ACC112 (cell line): Measurements from ENCODE around the gene ALPP.
"Not testable (repeated sequence)": the region's sequence is repeated elsewhere in the genome, so short reads cannot be mapped to it uniquely, and the experiment has no call there.

Source experiments
- H2AFZ ChIP-seq: fragments of 200-600 bp; sonication (generic); one replicate; pipeline ENCODE4 v1.6.0; 2017; ENCODE audit warnings: antibody characterized with exemption, low read length; ENCODE audit not compliant: unreplicated experiment
- H3K27ac ChIP-seq: fragments of 200-600 bp; sonication (generic); 2 replicates; pipeline ENCODE4 v1.5.1; 2014; ENCODE audit warnings: low read depth, mild to moderate bottlenecking, antibody characterized with exemption, low read length, moderate library complexity
- H3K27me3 ChIP-seq: fragments of 200-600 bp; sonication (generic); 2 replicates; pipeline ENCODE4 v1.6.1; 2014; ENCODE audit warnings: mild to moderate bottlenecking, antibody characterized with exemption, low read length, moderate library complexity, mixed read lengths; ENCODE audit not compliant: insufficient read depth
- H3K36me3 ChIP-seq: fragments of 200-600 bp; sonication (generic); 2 replicates; pipeline ENCODE4 v1.6.1; 2016; ENCODE audit warnings: mild to moderate bottlenecking, antibody characterized with exemption, low read length, moderate library complexity, mixed read lengths; ENCODE audit not compliant: insufficient read depth
- H3K4me1 ChIP-seq: fragments of 200-600 bp; sonication (generic); one replicate; pipeline ENCODE4 v1.6.1; 2016; ENCODE audit warnings: low read length, mixed read lengths; ENCODE audit not compliant: insufficient read depth, unreplicated experiment, control insufficient read depth
- H3K4me3 ChIP-seq: fragments of 200-600 bp; sonication (generic); 2 replicates; pipeline ENCODE4 v1.5.1; 2014; ENCODE audit warnings: mild to moderate bottlenecking, low read depth, low read length
- H3K79me2 ChIP-seq: fragments of 200-600 bp; sonication (generic); one replicate; pipeline ENCODE4 v1.6.0; 2016; ENCODE audit warnings: low read length; ENCODE audit not compliant: control insufficient read depth, unreplicated experiment, insufficient read depth

Gene ALPP

GRCh38 chr2:232352511-232353091 is 25.9 kb upstream of the ALPP start:
- Histone ChIP-seq H3K27me3 (peaks cover 62% of the 10 kb centered on the region), H3K4me1 (no peaks in the 10 kb centered on the region), H3K36me3 (no peaks in the 10 kb centered on the region), H2AFZ (no peak overlapping the region), H3K4me3 (no peak overlapping the region), H3K79me2 (no peaks in the 10 kb centered on the region), H3K27ac (no peak overlapping the region)

- Histone ChIP-seq H3K27ac (no peak overlapping the region), H3K79me2 (no peaks in the 10 kb centered on the region), H3K27me3 (peaks cover 58% of the 10 kb centered on the region), H3K4me1 (no peaks in the 10 kb centered on the region), H3K36me3 (no peaks in the 10 kb centered on the region), H3K4me3 (no peak overlapping the region), H2AFZ (no peak overlapping the region)
Measured at GRCh38 chr2:232353096-232353495, 25.5 kb upstream of the ALPP start.

- no peak overlapping the region for H3K27ac ChIP-seq
- no peak overlapping the region for H2AFZ ChIP-seq
- no peaks in the 10 kb centered on the region for H3K79me2 ChIP-seq
- H3K36me3 ChIP-seq, result no peaks in the 10 kb centered on the region
- peaks cover 52% of the 10 kb centered on the region for H3K27me3 ChIP-seq
- no peak overlapping the region for H3K4me3 ChIP-seq
- H3K4me1 ChIP-seq, result no peaks in the 10 kb centered on the region
Measured at GRCh38 chr2:232353660-232354059, 24.9 kb upstream of the ALPP start.

- Histone ChIP-seq H3K27ac (no peak overlapping the region), H2AFZ (no peak overlapping the region), H3K79me2 (no peaks in the 10 kb centered on the region), H3K4me3 (no peak overlapping the region), H3K36me3 (no peaks in the 10 kb centered on the region), H3K27me3 (peaks cover 48% of the 10 kb centered on the region), H3K4me1 (no peaks in the 10 kb centered on the region)
Measured at GRCh38 chr2:232354069-232354468, 24.5 kb upstream of the ALPP start.

- no peaks in the 10 kb centered on the region for H3K27me3 ChIP-seq
- no peak overlapping the region for H3K4me3 ChIP-seq
- H3K36me3 ChIP-seq, result no peaks in the 10 kb centered on the region
- H3K79me2 ChIP-seq, result no peaks in the 10 kb centered on the region
- H3K27ac ChIP-seq, result no peak overlapping the region
- peaks cover 8% of the 10 kb centered on the region for H3K4me1 ChIP-seq
- no peak overlapping the region for H2AFZ ChIP-seq
Measured at GRCh38 chr2:232361646-232362045, 16.9 kb upstream of the ALPP start.

GRCh38 chr2:232362174-232362900 is 16.2 kb upstream of the ALPP start:
- Histone ChIP-seq H3K4me1 (peaks cover 8% of the 10 kb centered on the region), H3K36me3 (no peaks in the 10 kb centered on the region), H3K27me3 (no peaks in the 10 kb centered on the region), H3K27ac (no peak overlapping the region), H2AFZ (no peak overlapping the region), H3K79me2 (no peaks in the 10 kb centered on the region), H3K4me3 (no peak overlapping the region)

GRCh38 chr2:232363064-232363783 is 15.3 kb upstream of the ALPP start:
- H3K27ac ChIP-seq, H3K4me3 ChIP-seq, H3K36me3 ChIP-seq, H3K4me1 ChIP-seq, H3K79me2 ChIP-seq, H3K27me3 ChIP-seq: not testable (repeated sequence)
- H2AFZ ChIP-seq, result peak overlapping the region; percentile 53

GRCh38 chr2:232363784-232364615 is 14.6 kb upstream of the ALPP start:
- Histone ChIP-seq H3K27ac (no peak overlapping the region), H3K79me2 (no peaks in the 10 kb centered on the region), H3K27me3 (no peaks in the 10 kb centered on the region), H2AFZ (peak overlapping the region; percentile 53), H3K4me3 (peak overlapping the region; percentile 7; the same call in 1 of the 2 replicates), H3K4me1 (peaks cover 8% of the 10 kb centered on the region), H3K36me3 (no peaks in the 10 kb centered on the region)

- H3K4me3 ChIP-seq, H3K27ac ChIP-seq, H3K79me2 ChIP-seq, H3K27me3 ChIP-seq, H3K4me1 ChIP-seq, H2AFZ ChIP-seq, H3K36me3 ChIP-seq: not testable (repeated sequence)
Measured at GRCh38 chr2:232364806-232365594, 13.6 kb upstream of the ALPP start.
